Thyroid gland (tissue), 4 donors: ENCODE measurements around the gene NUB1. TPM values are rescaled to one million over a fixed set of nuclear protein-coding genes. Genes with fewer than 3 reads are reported as not detected.

ENCODE experiments used
- DNase-seq, 2 donors: peaks; one replicate each; pipeline ENCODE4 v3.0.0-alpha.2; 2019
- H3K27ac ChIP-seq, 3 donors: fragments of 200-600 bp; sonication (generic); 1 replicate in 2 of 3; 2 replicates in 1 of 3; pipeline ENCODE4 v1.5.1; 2016 to 2019; ENCODE audit warnings: mild to moderate bottlenecking in 1 of 3, moderate library complexity in 1 of 3
- H3K27me3 ChIP-seq: fragments of 200-600 bp; sonication (generic); one replicate; pipeline ENCODE4 v1.5.1; 2019
- H3K36me3 ChIP-seq, 2 donors: fragments of 200-600 bp; sonication (generic); one replicate each; pipeline ENCODE4 v1.5.1; 2016 to 2019
- H3K4me1 ChIP-seq, 2 donors: fragments of 200-600 bp; sonication (generic); one replicate each; pipeline ENCODE4 v1.5.1; 2017 to 2019
- H3K4me3 ChIP-seq, 3 donors: fragments of 200-600 bp; sonication (generic); replicated peaks in 1 of 3; 1 replicate in 2 of 3; 2 replicates in 1 of 3; pipeline ENCODE4 v1.5.1; 2016; ENCODE audit warnings: mild to moderate bottlenecking in 1 of 3
- H3K9me3 ChIP-seq: fragments of 200-600 bp; sonication (generic); one replicate; pipeline ENCODE4 v1.5.1; 2017
- CTCF ChIP-seq, 6 experiments: fragments of 200-600 bp in 3 of 6; fragments of 450-650 bp in 3 of 6; sonication (generic) in 3 of 6; IDR thresholded peaks; one replicate each; pipeline ENCODE4 v1.5.1; 2016 to 2019; ENCODE audit warnings: antibody characterized with exemption in 6 of 6, mild to moderate bottlenecking in 2 of 6, inconsistent platforms in 1 of 6, moderate library complexity in 1 of 6
- POLR2A ChIP-seq, 2 donors: fragments of 450-650 bp; IDR thresholded peaks; one replicate each; pipeline ENCODE4 v1.6.1; 2017; ENCODE audit warnings: antibody characterized with exemption in 2 of 2, mild to moderate bottlenecking in 2 of 2, moderate library complexity in 1 of 2
- WGBS, 2 donors: methylation state at CpG; one replicate each; pipeline ENCODE4 v1.1.5; 2017; 5-methylcytosine and 5-hydroxymethylcytosine counted together
- intact Hi-C: fragments of 100-400 bp; cut with DNase I; formaldehyde crosslinking; loops from one replicate; pipeline ENCODE4 v1.15.1; 2023
- total RNA-seq, 4 donors: library from RNA; depleted of rRNA; stranded (reverse); fragments of >200 nt; gene quantifications; one replicate each; pipeline ENCODE4 v1.2.3, GENCODE V29; 2016

NUB1 gene
- total RNA-seq, 4 donors from 2014 or later = 56.9 to 75.5 (median 71.4) TPM

- Histone ChIP-seq H3K27me3 (no peaks in the 10 kb centered on the region), H3K27ac (no peak overlapping the region), H3K9me3 (no peaks in the 10 kb centered on the region), H3K4me1 (no peaks in the 10 kb centered on the region), H3K36me3 (no peaks in the 10 kb centered on the region), H3K4me3 (no peak overlapping the region)
- DNase-seq = no peak
- intact Hi-C loops = no loop called here
- 77 to 83% methylated on average over 11 of the region's 11 CpGs for WGBS, 2 donors
- TF ChIP-seq POLR2A (IDR thresholded peaks at IDR 0.05) (no peak), CTCF (IDR thresholded peaks at IDR 0.05) (no peak)
These were observed 24.7 kb upstream of the NUB1 start for GRCh38 chr7:151316896-151317295.

GRCh38 chr7:151317936-151318335, 23.7 kb upstream of the NUB1 start:
- intact Hi-C loops = no loop called here
- Histone ChIP-seq H3K9me3 (no peaks in the 10 kb centered on the region), H3K27me3 (no peaks in the 10 kb centered on the region), H3K4me1 (no peaks in the 10 kb centered on the region), H3K4me3 (no peak overlapping the region), H3K27ac (no peak overlapping the region), H3K36me3 (no peaks in the 10 kb centered on the region)
- peak in 1 of 2 donors; percentile 20 for DNase-seq
- no peak for TF ChIP-seq POLR2A (IDR thresholded peaks at IDR 0.05)
- TF ChIP-seq CTCF (IDR thresholded peaks at IDR 0.05) = no peak
- WGBS, 2 donors = 65 to 66% methylated on average over 4 of the region's 4 CpGs

DNA sequence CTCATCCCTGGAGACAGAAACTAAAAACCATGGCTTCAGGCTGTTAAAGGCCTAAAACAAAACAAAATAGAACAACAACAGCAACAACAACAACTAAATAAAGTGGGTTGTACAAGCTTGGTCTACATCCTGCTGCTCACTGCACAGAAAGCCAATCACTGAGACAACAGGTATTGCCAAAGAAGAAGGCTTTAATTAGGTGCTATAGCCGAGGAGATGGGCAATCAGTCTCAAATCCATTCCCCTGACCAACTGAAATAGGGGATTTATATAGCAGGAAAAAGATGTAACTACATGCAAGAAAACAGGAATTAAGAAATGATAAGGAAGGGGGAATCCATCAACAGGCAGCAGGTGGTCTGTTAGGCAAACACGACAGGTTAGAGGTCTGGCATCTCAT, 22.4 kb upstream of the NUB1 start:
- H3K27ac ChIP-seq = no peak overlapping the region
- H3K4me3 ChIP-seq = no peak overlapping the region
- WGBS, 2 donors = 85 to 91% methylated on average over 2 of the region's 2 CpGs
- intact Hi-C loops = no loop called here
- H3K4me1 ChIP-seq = no peaks in the 10 kb centered on the region
- H3K36me3 ChIP-seq = no peaks in the 10 kb centered on the region
- H3K27me3 ChIP-seq = no peaks in the 10 kb centered on the region
- TF ChIP-seq POLR2A (IDR thresholded peaks at IDR 0.05) = no peak
- no peak for TF ChIP-seq CTCF (IDR thresholded peaks at IDR 0.05)
- H3K9me3 ChIP-seq = no peaks in the 10 kb centered on the region
- DNase-seq = no peak

- Histone ChIP-seq H3K27ac (no peak overlapping the region), H3K4me1 (no peaks in the 10 kb centered on the region), H3K27me3 (no peaks in the 10 kb centered on the region), H3K36me3 (no peaks in the 10 kb centered on the region), H3K9me3 (no peaks in the 10 kb centered on the region), H3K4me3 (no peak overlapping the region)
- WGBS, 2 donors = 91 to 100% methylated on average over 1 to 5 of the region's 5 CpGs
- intact Hi-C loops = no loop called here
- no peak for DNase-seq
- TF ChIP-seq CTCF (IDR thresholded peaks at IDR 0.05) (no peak), POLR2A (IDR thresholded peaks at IDR 0.05) (no peak)
These were observed 21.3 kb upstream of the NUB1 start for GRCh38 chr7:151320263-151320845.

GRCh38 chr7:151321341-151321740, 20.3 kb upstream of the NUB1 start:
- TF ChIP-seq POLR2A (IDR thresholded peaks at IDR 0.05) (no peak), CTCF (IDR thresholded peaks at IDR 0.05) (no peak)
- no peak overlapping the region for H3K27ac ChIP-seq
- DNase-seq = no peak
- H3K4me3 ChIP-seq = no peak overlapping the region
- intact Hi-C loops = no loop called here
- H3K9me3 ChIP-seq = no peaks in the 10 kb centered on the region
- 73% methylated on average over 3 of the region's 3 CpGs; no CpG with 5 or more reads in 1 of the 2 donors for WGBS, 2 donors
- no peaks in the 10 kb centered on the region for H3K27me3 ChIP-seq
- H3K36me3 ChIP-seq = no peaks in the 10 kb centered on the region
- no peaks in the 10 kb centered on the region for H3K4me1 ChIP-seq
